ENCODE measurements around the gene SPATA31A3. TPM values are rescaled to one million over a fixed set of nuclear protein-coding genes. Genes with fewer than 3 reads are reported as not detected.
"Not testable (repeated sequence)": the region's sequence is repeated elsewhere in the genome, so short reads cannot be mapped to it uniquely, and the experiment has no call there.

Gene SPATA31A3
- total and polyA plus RNA-seq, 2 of the 8 experiments (the other 6 are each of a cell fraction or from before 2014, with no cell fraction given): not detected

DNA sequence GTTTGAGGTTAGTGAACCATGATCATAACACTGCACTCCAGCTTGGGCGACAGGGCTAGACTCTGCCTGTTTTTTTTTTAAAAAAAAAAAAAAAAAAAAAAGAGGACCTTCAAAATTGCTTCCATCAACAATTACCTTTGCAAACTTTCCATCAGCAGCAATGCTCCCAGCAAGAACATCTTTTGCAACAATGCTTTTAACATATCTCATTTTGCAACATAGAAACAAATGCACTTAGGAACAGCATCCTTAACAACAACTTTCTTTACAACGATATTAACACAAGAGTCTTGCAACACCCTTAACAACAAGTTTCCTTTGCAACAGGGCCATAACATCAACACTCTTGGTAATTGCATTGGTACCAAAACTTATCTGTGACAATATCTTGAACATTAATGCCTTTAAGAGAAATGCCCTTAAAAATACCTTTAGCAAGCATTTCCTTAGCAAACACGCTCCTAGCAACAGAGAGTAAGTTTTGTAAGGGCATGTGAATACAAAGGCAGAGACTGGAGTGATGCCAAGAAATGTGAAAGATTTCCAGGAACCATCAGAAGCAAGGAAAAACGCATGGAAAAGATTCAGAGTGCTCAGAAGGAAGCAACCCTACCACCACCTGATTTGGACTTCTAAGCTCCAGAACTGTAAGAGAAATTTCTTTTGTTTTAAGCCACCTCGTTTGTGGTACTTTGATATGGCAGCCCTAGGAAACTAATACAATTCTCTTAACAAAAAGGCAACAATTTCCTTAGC is 49.8 kb downstream of the SPATA31A3 start:
- H3K23me2 ChIP-seq (ENCODE audit: low read depth, low read length); H3K4me3 ChIP-seq (ENCODE audit: extremely low read depth in 1 of 4, insufficient read depth in 2 of 4, low read depth in 3 of 4, low read length in 4 of 4); H4K20me1 ChIP-seq (replicated peaks in 1 of 2; ENCODE audit: control insufficient read depth in 1 of 2, insufficient read depth in 2 of 2, low read length in 2 of 2); POLR2A ChIA-PET (ENCODE audit: partially characterized antibody); H2AK5ac ChIP-seq (ENCODE audit: low read depth, low read length); H3K36me3 ChIP-seq (ENCODE audit: control insufficient read depth in 2 of 4, insufficient read depth in 4 of 4, low read length in 3 of 4); H4K8ac ChIP-seq (ENCODE audit: extremely low read depth, insufficient read depth, low read length); H3K18ac ChIP-seq (ENCODE audit: extremely low read depth, low read length); H3K9me3 ChIP-seq (ENCODE audit: insufficient read depth in 2 of 2, low read depth in 1 of 2, low read length in 1 of 2); H3K4ac ChIP-seq (replicated peaks; ENCODE audit: insufficient read length, low read depth, low read length); H3K4me1 ChIP-seq (replicated peaks in 1 of 4; ENCODE audit: control insufficient read depth in 3 of 4, insufficient read depth in 4 of 4, low read length in 3 of 4); H3K79me2 ChIP-seq (ENCODE audit: control insufficient read depth in 1 of 2, insufficient read depth in 2 of 2, low read length in 2 of 2); H3K14ac ChIP-seq (ENCODE audit: insufficient read length); H3K9ac ChIP-seq (replicated peaks in 1 of 4; ENCODE audit: extremely low read depth in 1 of 4, low read depth in 3 of 4, low read length in 3 of 4); H2BK120ac ChIP-seq (replicated peaks; ENCODE audit: low read depth, low read length); H3K4me2 ChIP-seq (ENCODE audit: insufficient read depth in 1 of 2, low read depth in 2 of 2, low read length in 2 of 2); H4K91ac ChIP-seq (replicated peaks; ENCODE audit: insufficient read length, low read length); DNase-seq (ENCODE audit: low read depth in 1 of 2, low spot score in 2 of 2); H3K27ac ChIP-seq (ENCODE audit: low read depth, low read length); H3K23ac ChIP-seq (ENCODE audit: insufficient read length); H2BK12ac ChIP-seq (ENCODE audit: low read depth, low read length); H4K5ac ChIP-seq (ENCODE audit: insufficient read length, low read depth, low read length); H3K27me3 ChIP-seq (replicated peaks in 1 of 4; ENCODE audit: control insufficient read depth in 3 of 4, extremely low read depth in 1 of 4, insufficient read depth in 3 of 4, low read length in 3 of 4); H2BK15ac ChIP-seq (ENCODE audit: low read length); H2BK5ac ChIP-seq (ENCODE audit: low read depth, low read length); CTCF ChIA-PET (ENCODE audit: partially characterized antibody); FAIRE-seq; H3K79me1 ChIP-seq (ENCODE audit: low read depth, low read length); H3K56ac ChIP-seq (replicated peaks; ENCODE audit: insufficient read length, low read depth, low read length); H2AFZ ChIP-seq (ENCODE audit: low read length); H2BK20ac ChIP-seq (ENCODE audit: low read length): not testable (repeated sequence)
- 90% methylated on average over 4 of the region's 5 CpGs; no CpG with 5 or more reads in 1 of the 2 experiments for WGBS, 2 experiments (ENCODE audit: extremely low coverage in 1 of 2, insufficient coverage in 1 of 2, insufficient read length in 1 of 2, insufficient replicate concordance in 2 of 2, low coverage in 1 of 2, low lambda C conversion rate in 2 of 2, missing lambda C conversion rate in 1 of 2)

Data from H1 (cell line).